WTC11 (cell line): ENCODE results near the gene PLCL2. TPM values are rescaled to one million over a fixed set of nuclear protein-coding genes. Genes with fewer than 3 reads are reported as not detected.

Experiments
- ATAC-seq: fragments of 200-7000 bp; cut with Tn5 transposase; 2 replicates; pipeline ENCODE4 v1.10.0; 2021; ENCODE audit warnings: mild to moderate bottlenecking, moderate library complexity
- CTCF ChIA-PET: fragments of 300-600 bp; sonication (Branson Sonifier 250); formaldehyde crosslinking; loops from one replicate; lab custom pipeline; 2021; ENCODE audit warnings: antibody characterized with exemption; lab: Charles Lee
- POLR2A ChIA-PET: fragments of 350-600 bp; sonication (Branson Sonifier 250); formaldehyde crosslinking; loops from one replicate; lab custom pipeline; 2021; ENCODE audit warnings: antibody characterized with exemption; lab: Charles Lee
- DNase-seq: peaks from one replicate; pipeline ENCODE4 v3.0.0; 2021; ENCODE audit warnings: low spot score
- H3K27ac Mint-ChIP-seq: 2 replicates; pipeline ENCODE4 v1.8.0; 2021; ENCODE audit warnings: mixed read lengths
- H3K27me3 Mint-ChIP-seq: 2 replicates; pipeline ENCODE4 v1.8.0; 2021; ENCODE audit warnings: low read depth, mild to moderate bottlenecking, moderate library complexity, mixed read lengths
- H3K36me3 Mint-ChIP-seq: 2 replicates; pipeline ENCODE4 v1.8.0; 2021; ENCODE audit warnings: mixed read lengths
- H3K4me1 Mint-ChIP-seq: 2 replicates; pipeline ENCODE4 v1.8.0; 2022; ENCODE audit warnings: mixed read lengths
- H3K4me3 Mint-ChIP-seq: 2 replicates; pipeline ENCODE4 v1.8.0; 2021; ENCODE audit warnings: mild to moderate bottlenecking, moderate library complexity, mixed read lengths
- H3K9me3 Mint-ChIP-seq: 2 replicates; pipeline ENCODE4 v1.8.0; 2021; ENCODE audit warnings: mixed read lengths
- ATF1 ChIP-seq: sonication (generic); formaldehyde crosslinking; IDR thresholded peaks from 2 replicates; pipeline ENCODE4 v1.8.1; 2023; ENCODE audit warnings: mild to moderate bottlenecking, moderate library complexity, missing genetic modification reagents
- EMX1 ChIP-seq: fragments of 250-450 bp; sonication (Bioruptor Pico); IDR thresholded peaks from 2 replicates; pipeline ENCODE4 v1.8.0; 2021; ENCODE audit warnings: mild to moderate bottlenecking
- ETV6 ChIP-seq: sonication (generic); formaldehyde crosslinking; IDR thresholded peaks from 2 replicates; pipeline ENCODE4 v1.8.1; 2022; ENCODE audit warnings: mild to moderate bottlenecking, missing genetic modification reagents
- FOXJ3 ChIP-seq: sonication (generic); formaldehyde crosslinking; IDR thresholded peaks from 2 replicates; pipeline ENCODE4 v1.9.0; 2021; ENCODE audit warnings: missing genetic modification reagents, mild to moderate bottlenecking, borderline replicate concordance
- IRF2 ChIP-seq: sonication (generic); formaldehyde crosslinking; IDR thresholded peaks from 2 replicates; pipeline ENCODE4 v1.8.0; 2022; ENCODE audit warnings: low read depth, missing genetic modification reagents, borderline replicate concordance
- MYBL2 ChIP-seq: sonication (generic); formaldehyde crosslinking; IDR thresholded peaks from 2 replicates; pipeline ENCODE4 v1.8.1; 2023; ENCODE audit warnings: mild to moderate bottlenecking, moderate library complexity, missing genetic modification reagents
- NFATC4 ChIP-seq: fragments of 250-450 bp; sonication (Bioruptor Pico); IDR thresholded peaks from 2 replicates; pipeline ENCODE4 v1.9.0; 2021; ENCODE audit warnings: mild to moderate bottlenecking
- ZNF263 ChIP-seq: sonication (generic); formaldehyde crosslinking; IDR thresholded peaks from 2 replicates; pipeline ENCODE4 v1.8.1; 2022; ENCODE audit warnings: low read depth, mild to moderate bottlenecking, moderate library complexity, missing genetic modification reagents
- ZNF423 ChIP-seq: fragments of 250-450 bp; sonication (Bioruptor Pico); IDR thresholded peaks from 2 replicates; pipeline ENCODE4 v2.1.2; 2022; ENCODE audit warnings: mild to moderate bottlenecking, moderate library complexity
- total RNA-seq: library from RNA; stranded (reverse); gene quantifications from 3 replicates; pipeline ENCODE4 v1.2.3, GENCODE V29; 2021
- TF ChIP-seq, protein P1 (sequence below): fragments of 250-450 bp; sonication (Bioruptor Pico); IDR thresholded peaks from 2 replicates; pipeline ENCODE4 v1.8.0; 2021; ENCODE audit warnings: mild to moderate bottlenecking
- TF ChIP-seq, protein P2 (sequence below): sonication (generic); formaldehyde crosslinking; IDR thresholded peaks from 2 replicates; pipeline ENCODE4 v1.8.1; 2023; ENCODE audit warnings: mild to moderate bottlenecking, missing genetic modification reagents, moderate library complexity
- TF ChIP-seq, protein P3 (sequence below): sonication (generic); formaldehyde crosslinking; IDR thresholded peaks from 2 replicates; pipeline ENCODE4 v1.8.1; 2023; ENCODE audit warnings: mild to moderate bottlenecking, moderate library complexity, missing genetic modification reagents
- TF ChIP-seq, protein P4 (sequence below): sonication (generic); formaldehyde crosslinking; conservative IDR thresholded peaks from 2 replicates; pipeline ENCODE4 v1.8.1; 2023; ENCODE audit warnings: mild to moderate bottlenecking, low read depth, missing genetic modification reagents, moderate library complexity
- TF ChIP-seq, protein P5 (sequence below): sonication (generic); formaldehyde crosslinking; IDR thresholded peaks from 2 replicates; pipeline ENCODE4 v1.8.1; 2022; ENCODE audit warnings: missing genetic modification reagents, borderline replicate concordance
- TF ChIP-seq, protein P6 (sequence below): sonication (generic); formaldehyde crosslinking; IDR thresholded peaks from 2 replicates; pipeline ENCODE4 v1.8.1; 2023; ENCODE audit warnings: mild to moderate bottlenecking, missing genetic modification reagents

The PLCL2 gene
- total RNA-seq, 1 experiment from 2014 or later, result 11.8 TPM

DNA sequence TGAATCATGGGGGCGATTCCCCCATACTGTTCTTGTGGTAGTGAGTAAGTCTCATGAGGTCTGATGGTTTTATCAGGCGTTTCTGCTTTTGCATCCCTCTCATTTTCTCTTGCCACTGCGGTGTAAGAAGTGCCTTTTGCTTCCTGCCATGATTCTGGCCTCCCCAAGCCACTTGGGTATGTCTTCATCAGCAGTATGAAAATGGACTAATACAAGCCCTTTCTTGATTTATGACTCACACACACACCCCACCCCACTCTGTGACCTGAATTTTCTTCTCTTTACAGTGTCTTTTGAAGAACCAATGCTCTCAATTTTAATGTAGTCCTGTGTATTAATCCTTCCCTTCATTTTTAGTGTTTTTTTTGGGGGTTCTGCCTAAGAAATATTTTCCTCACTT lies 244.8 kb downstream of the PLCL2 start:
- ATAC-seq (no peak), DNase-seq (no peak)
- TF ChIP-seq FOXJ3 (CRISPR knock-in tag), result no peak
- no peak for TF ChIP-seq ZNF263 (CRISPR knock-in tag)
- TF ChIP-seq, protein P1, sequence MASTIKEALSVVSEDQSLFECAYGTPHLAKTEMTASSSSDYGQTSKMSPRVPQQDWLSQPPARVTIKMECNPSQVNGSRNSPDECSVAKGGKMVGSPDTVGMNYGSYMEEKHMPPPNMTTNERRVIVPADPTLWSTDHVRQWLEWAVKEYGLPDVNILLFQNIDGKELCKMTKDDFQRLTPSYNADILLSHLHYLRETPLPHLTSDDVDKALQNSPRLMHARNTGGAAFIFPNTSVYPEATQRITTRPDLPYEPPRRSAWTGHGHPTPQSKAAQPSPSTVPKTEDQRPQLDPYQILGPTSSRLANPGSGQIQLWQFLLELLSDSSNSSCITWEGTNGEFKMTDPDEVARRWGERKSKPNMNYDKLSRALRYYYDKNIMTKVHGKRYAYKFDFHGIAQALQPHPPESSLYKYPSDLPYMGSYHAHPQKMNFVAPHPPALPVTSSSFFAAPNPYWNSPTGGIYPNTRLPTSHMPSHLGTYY (CRISPR knock-in tag), result no peak
- no peak for TF ChIP-seq NFATC4
- no peak for TF ChIP-seq ZNF423 (CRISPR knock-in tag)
- TF ChIP-seq, protein P2, sequence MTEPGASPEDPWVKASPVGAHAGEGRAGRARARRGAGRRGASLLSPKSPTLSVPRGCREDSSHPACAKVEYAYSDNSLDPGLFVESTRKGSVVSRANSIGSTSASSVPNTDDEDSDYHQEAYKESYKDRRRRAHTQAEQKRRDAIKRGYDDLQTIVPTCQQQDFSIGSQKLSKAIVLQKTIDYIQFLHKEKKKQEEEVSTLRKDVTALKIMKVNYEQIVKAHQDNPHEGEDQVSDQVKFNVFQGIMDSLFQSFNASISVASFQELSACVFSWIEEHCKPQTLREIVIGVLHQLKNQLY (CRISPR knock-in tag), result no peak
- TF ChIP-seq, protein P3, sequence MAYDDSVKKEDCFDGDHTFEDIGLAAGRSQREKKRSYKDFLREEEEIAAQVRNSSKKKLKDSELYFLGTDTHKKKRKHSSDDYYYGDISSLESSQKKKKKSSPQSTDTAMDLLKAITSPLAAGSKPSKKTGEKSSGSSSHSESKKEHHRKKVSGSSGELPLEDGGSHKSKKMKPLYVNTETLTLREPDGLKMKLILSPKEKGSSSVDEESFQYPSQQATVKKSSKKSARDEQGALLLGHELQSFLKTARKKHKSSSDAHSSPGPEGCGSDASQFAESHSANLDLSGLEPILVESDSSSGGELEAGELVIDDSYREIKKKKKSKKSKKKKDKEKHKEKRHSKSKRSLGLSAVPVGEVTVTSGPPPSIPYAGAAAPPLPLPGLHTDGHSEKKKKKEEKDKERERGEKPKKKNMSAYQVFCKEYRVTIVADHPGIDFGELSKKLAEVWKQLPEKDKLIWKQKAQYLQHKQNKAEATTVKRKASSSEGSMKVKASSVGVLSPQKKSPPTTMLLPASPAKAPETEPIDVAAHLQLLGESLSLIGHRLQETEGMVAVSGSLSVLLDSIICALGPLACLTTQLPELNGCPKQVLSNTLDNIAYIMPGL (CRISPR knock-in tag), result no peak
- TF ChIP-seq, protein P4, sequence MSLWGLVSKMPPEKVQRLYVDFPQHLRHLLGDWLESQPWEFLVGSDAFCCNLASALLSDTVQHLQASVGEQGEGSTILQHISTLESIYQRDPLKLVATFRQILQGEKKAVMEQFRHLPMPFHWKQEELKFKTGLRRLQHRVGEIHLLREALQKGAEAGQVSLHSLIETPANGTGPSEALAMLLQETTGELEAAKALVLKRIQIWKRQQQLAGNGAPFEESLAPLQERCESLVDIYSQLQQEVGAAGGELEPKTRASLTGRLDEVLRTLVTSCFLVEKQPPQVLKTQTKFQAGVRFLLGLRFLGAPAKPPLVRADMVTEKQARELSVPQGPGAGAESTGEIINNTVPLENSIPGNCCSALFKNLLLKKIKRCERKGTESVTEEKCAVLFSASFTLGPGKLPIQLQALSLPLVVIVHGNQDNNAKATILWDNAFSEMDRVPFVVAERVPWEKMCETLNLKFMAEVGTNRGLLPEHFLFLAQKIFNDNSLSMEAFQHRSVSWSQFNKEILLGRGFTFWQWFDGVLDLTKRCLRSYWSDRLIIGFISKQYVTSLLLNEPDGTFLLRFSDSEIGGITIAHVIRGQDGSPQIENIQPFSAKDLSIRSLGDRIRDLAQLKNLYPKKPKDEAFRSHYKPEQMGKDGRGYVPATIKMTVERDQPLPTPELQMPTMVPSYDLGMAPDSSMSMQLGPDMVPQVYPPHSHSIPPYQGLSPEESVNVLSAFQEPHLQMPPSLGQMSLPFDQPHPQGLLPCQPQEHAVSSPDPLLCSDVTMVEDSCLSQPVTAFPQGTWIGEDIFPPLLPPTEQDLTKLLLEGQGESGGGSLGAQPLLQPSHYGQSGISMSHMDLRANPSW, result no peak
- no peak for TF ChIP-seq ETV6 (CRISPR knock-in tag)
- TF ChIP-seq MYBL2 (CRISPR knock-in tag), result no peak
- no peak for TF ChIP-seq IRF2 (CRISPR knock-in tag)
- no peak for TF ChIP-seq EMX1 (CRISPR knock-in tag)
- TF ChIP-seq, protein P5, sequence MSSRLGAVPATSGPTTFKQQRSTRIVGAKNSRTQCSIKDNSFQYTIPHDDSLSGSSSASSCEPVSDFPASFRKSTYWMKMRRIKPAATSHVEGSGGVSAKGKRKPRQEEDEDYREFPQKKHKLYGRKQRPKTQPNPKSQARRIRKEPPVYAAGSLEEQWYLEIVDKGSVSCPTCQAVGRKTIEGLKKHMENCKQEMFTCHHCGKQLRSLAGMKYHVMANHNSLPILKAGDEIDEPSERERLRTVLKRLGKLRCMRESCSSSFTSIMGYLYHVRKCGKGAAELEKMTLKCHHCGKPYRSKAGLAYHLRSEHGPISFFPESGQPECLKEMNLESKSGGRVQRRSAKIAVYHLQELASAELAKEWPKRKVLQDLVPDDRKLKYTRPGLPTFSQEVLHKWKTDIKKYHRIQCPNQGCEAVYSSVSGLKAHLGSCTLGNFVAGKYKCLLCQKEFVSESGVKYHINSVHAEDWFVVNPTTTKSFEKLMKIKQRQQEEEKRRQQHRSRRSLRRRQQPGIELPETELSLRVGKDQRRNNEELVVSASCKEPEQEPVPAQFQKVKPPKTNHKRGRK (CRISPR knock-in tag), result no peak
- TF ChIP-seq, protein P6, sequence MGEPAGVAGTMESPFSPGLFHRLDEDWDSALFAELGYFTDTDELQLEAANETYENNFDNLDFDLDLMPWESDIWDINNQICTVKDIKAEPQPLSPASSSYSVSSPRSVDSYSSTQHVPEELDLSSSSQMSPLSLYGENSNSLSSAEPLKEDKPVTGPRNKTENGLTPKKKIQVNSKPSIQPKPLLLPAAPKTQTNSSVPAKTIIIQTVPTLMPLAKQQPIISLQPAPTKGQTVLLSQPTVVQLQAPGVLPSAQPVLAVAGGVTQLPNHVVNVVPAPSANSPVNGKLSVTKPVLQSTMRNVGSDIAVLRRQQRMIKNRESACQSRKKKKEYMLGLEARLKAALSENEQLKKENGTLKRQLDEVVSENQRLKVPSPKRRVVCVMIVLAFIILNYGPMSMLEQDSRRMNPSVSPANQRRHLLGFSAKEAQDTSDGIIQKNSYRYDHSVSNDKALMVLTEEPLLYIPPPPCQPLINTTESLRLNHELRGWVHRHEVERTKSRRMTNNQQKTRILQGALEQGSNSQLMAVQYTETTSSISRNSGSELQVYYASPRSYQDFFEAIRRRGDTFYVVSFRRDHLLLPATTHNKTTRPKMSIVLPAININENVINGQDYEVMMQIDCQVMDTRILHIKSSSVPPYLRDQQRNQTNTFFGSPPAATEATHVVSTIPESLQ (CRISPR knock-in tag), result no peak
- Mint-ChIP-seq H3K4me1 (no peaks in the 10 kb centered on the region), H3K9me3 (peaks cover 28% of the 10 kb centered on the region), H3K27ac (no peak overlapping the region), H3K4me3 (no peak overlapping the region), H3K27me3 (no peaks in the 10 kb centered on the region), H3K36me3 (peaks cover 9% of the 10 kb centered on the region)
- POLR2A ChIA-PET, result no interaction called here
- CTCF ChIA-PET, result no interaction called here

DNA sequence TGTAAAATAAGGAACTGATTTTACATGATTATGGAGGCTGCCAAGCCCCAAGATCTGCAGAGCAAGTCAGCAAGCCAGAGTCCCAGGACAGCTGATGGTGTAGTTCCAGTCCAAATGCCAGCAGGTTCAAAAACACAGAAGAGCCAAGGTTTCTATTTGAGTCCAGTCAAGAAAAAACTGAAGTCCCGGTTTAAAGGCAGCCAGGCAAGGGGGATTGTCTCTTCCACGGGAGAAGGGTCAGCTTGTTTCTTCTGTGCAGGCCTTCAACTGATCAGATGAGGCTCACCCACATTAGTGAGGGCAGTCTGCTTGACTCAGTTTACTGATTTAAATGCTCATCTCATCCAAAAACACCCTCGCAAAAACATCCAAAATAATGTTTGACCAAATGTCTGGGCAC lies 246.2 kb downstream of the PLCL2 start:
- Mint-ChIP-seq H3K4me3 (no peak overlapping the region), H3K9me3 (peaks cover 38% of the 10 kb centered on the region), H3K36me3 (peaks cover 9% of the 10 kb centered on the region), H3K27ac (no peak overlapping the region), H3K4me1 (no peaks in the 10 kb centered on the region), H3K27me3 (no peaks in the 10 kb centered on the region)
- TF ChIP-seq IRF2 (CRISPR knock-in tag), result no peak
- no peak for TF ChIP-seq ATF1
- ChIA-PET CTCF (no interaction called here), POLR2A (no interaction called here)
- no peak for DNase-seq
- no peak for ATAC-seq
